HG03565 (cell line): ENCODE data around the gene CLEC4D.
"Not testable (repeated sequence)": the region's sequence is repeated elsewhere in the genome, so short reads cannot be mapped to it uniquely, and the experiment has no call there.

Source experiments
- ATAC-seq: cut with Tn5 transposase; IDR thresholded peaks from one replicate; pipeline ENCODE4 v1.9.1; 2021; ENCODE audit warnings: mild to moderate bottlenecking, moderate library complexity; ENCODE audit not compliant: unreplicated experiment

The CLEC4D gene

GRCh38 chr12:8527250-8528130 lies 14.2 kb downstream of the CLEC4D start:
- ATAC-seq, result no peak

- no peak for ATAC-seq
Observed at GRCh38 chr12:8532045-8532444, 18.7 kb downstream of the CLEC4D start.

- not testable (repeated sequence) for ATAC-seq
Observed at GRCh38 chr12:8537820-8538219, 24.5 kb downstream of the CLEC4D start.

GRCh38 chr12:8540831-8541230 lies 27.5 kb downstream of the CLEC4D start, which contains the start of gene CLEC4E:
TSS of gene CLEC4E (minus strand) at chr12:8540905. CDS start at chr12:8540797, 108 bp downstream.
- not testable (repeated sequence) for ATAC-seq

GRCh38 chr12:8541562-8541961 lies 28.3 kb downstream of the CLEC4D start:
- ATAC-seq, result no peak

GRCh38 chr12:8544295-8544694 lies 31.0 kb downstream of the CLEC4D start:
- no peak for ATAC-seq

GRCh38 chr12:8546591-8546990 lies 33.3 kb downstream of the CLEC4D start:
- no peak for ATAC-seq

- ATAC-seq, result no peak
Observed at GRCh38 chr12:8547645-8548044, 34.3 kb downstream of the CLEC4D start.

- no peak for ATAC-seq
Observed at GRCh38 chr12:8548192-8548591, 34.9 kb downstream of the CLEC4D start.

- no peak for ATAC-seq
Observed at GRCh38 chr12:8549381-8549780, 36.1 kb downstream of the CLEC4D start.

- no peak for ATAC-seq
Observed at GRCh38 chr12:8553088-8553627, 39.9 kb downstream of the CLEC4D start.

- ATAC-seq, result no peak
Observed at GRCh38 chr12:8554451-8555195, 41.3 kb downstream of the CLEC4D start.

GRCh38 chr12:8556531-8557097 lies 43.3 kb downstream of the CLEC4D start:
- no peak for ATAC-seq

GRCh38 chr12:8559676-8560075 lies 46.4 kb downstream of the CLEC4D start:
- no peak for ATAC-seq

- ATAC-seq, result no peak
Observed at GRCh38 chr12:8561011-8561410, 47.7 kb downstream of the CLEC4D start.

GRCh38 chr12:8562310-8562709 lies 49.0 kb downstream of the CLEC4D start:
- ATAC-seq, result no peak

- ATAC-seq, result no peak
Observed at GRCh38 chr12:8563356-8563755, 50.1 kb downstream of the CLEC4D start.

GRCh38 chr12:8564656-8565055 lies 51.4 kb downstream of the CLEC4D start:
- ATAC-seq, result no peak

- ATAC-seq, result not testable (repeated sequence)
Observed at GRCh38 chr12:8566052-8566451, 52.7 kb downstream of the CLEC4D start.

- ATAC-seq, result no peak
Observed at GRCh38 chr12:8566525-8566924, 53.2 kb downstream of the CLEC4D start.
